Subcutaneous abdominal adipose tissue (tissue), 5 donors: ENCODE data around the gene LRRK1.

Experiments
- H3K27ac ChIP-seq: one replicate; pipeline ENCODE4 v1.7.0; 2013; ENCODE audit warnings: low read depth, mild to moderate bottlenecking, inconsistent platforms, low read length, moderate library complexity
- H3K27me3 ChIP-seq, 5 donors: one replicate each; pipeline ENCODE4 v1.7.0; 2013; ENCODE audit warnings: low read length in 5 of 5, inconsistent platforms in 1 of 5; ENCODE audit not compliant: control insufficient read depth in 5 of 5, insufficient read depth in 4 of 5
- H3K36me3 ChIP-seq, 5 donors: one replicate each; pipeline ENCODE4 v1.7.0; 2013; ENCODE audit warnings: low read length in 5 of 5; ENCODE audit not compliant: control insufficient read depth in 5 of 5, insufficient read depth in 5 of 5
- H3K4me1 ChIP-seq, 5 donors: one replicate each; pipeline ENCODE4 v1.7.0; 2013; ENCODE audit warnings: low read length in 5 of 5, mild to moderate bottlenecking in 3 of 5, moderate library complexity in 1 of 5; ENCODE audit not compliant: control insufficient read depth in 5 of 5, insufficient read depth in 5 of 5
- H3K4me3 ChIP-seq, 5 donors: one replicate each; pipeline ENCODE4 v1.7.0; 2013; ENCODE audit warnings: low read length in 5 of 5, low read depth in 1 of 5
- H3K9ac ChIP-seq, 5 donors: one replicate each; pipeline ENCODE4 v1.7.0; 2013; ENCODE audit warnings: low read length in 5 of 5, mild to moderate bottlenecking in 4 of 5, moderate library complexity in 3 of 5
- H3K9me3 ChIP-seq, 5 donors: one replicate each; pipeline ENCODE4 v1.7.0; 2013; ENCODE audit warnings: low read length in 5 of 5; ENCODE audit not compliant: control insufficient read depth in 5 of 5
- donor health status: healthy.
- donor health status: healthy.
- donor health status: healthy.
- donor health status: healthy.
- donor health status: healthy.

Gene LRRK1

GRCh38 chr15:100918690-100919480 lies at the start of gene LRRK1:
Gene LRRK1, plus strand, starts transcription at chr15:100919357. Its CDS starts 5,276 bp downstream, at chr15:100924633.
- Histone ChIP-seq H3K4me1 (peaks cover 0 to 45% (median 33%) of the 10 kb centered on the region in 5 donors), H3K9me3 (no peaks in the 10 kb centered on the region), H3K9ac (peak within 1 kb of the TSS in 4 of 5 donors; percentile 64 to 75 (median 71)), H3K27ac (peak within 1 kb of the TSS; percentile 29), H3K36me3 (peaks cover 0 to 9% (median 0%) of the 10 kb centered on the region in 5 donors), H3K4me3 (peak within 1 kb of the TSS; percentile 76 to 87 (median 85)), H3K27me3 (peaks cover 0 to 3% (median 0%) of the 10 kb centered on the region in 5 donors)

DNA sequence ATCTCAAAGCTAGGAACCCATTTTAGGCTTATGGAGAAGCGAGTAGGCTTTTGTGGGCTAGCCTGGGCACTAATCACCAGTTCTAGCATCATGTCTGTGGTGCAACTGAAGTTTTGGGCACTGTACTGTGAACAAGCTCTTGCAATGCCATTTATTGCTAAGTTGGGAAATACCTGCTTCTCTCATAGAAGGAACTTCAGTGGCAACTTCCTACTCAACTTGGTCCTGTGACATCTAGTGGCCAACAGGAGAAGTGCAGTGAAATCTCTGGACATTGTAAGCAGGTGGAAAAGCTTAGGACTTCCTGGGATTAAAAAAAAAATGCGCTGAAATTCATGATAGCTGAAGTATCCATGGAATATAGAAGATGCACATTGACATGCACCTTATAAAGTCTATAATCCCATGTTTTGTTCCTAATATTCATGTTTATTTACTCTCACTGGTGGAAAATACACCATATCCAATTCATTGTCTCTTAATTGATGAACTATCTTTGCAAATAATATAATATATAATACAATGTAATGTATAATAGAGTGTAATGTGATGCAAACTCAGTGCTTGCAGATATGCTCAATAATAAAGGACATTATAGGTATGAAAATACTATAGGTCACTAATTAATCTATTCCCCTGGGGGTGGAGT lies 46.0 kb upstream of the LRRK1 start:
- peaks cover 0 to 9% (median 0%) of the 10 kb centered on the region in 5 donors for H3K9me3 ChIP-seq
- H3K4me1 ChIP-seq, result no peaks in the 10 kb centered on the region
- H3K9ac ChIP-seq, result no peak overlapping the region
- H3K27me3 ChIP-seq, result peaks cover 0 to 5% (median 2%) of the 10 kb centered on the region in 5 donors
- H3K27ac ChIP-seq, result no peak overlapping the region
- H3K36me3 ChIP-seq, result no peaks in the 10 kb centered on the region
- H3K4me3 ChIP-seq, result no peak overlapping the region

- H3K27ac ChIP-seq, result no peak overlapping the region
- no peak overlapping the region for H3K4me3 ChIP-seq
- H3K36me3 ChIP-seq, result no peaks in the 10 kb centered on the region
- H3K4me1 ChIP-seq, result peaks cover 0 to 15% (median 6%) of the 10 kb centered on the region in 5 donors
- peaks cover 0 to 15% (median 9%) of the 10 kb centered on the region in 5 donors for H3K27me3 ChIP-seq
- no peaks in the 10 kb centered on the region for H3K9me3 ChIP-seq
- no peak overlapping the region for H3K9ac ChIP-seq
Observed at GRCh38 chr15:100875495-100875894, 43.7 kb upstream of the LRRK1 start.

GRCh38 chr15:100875976-100876375 lies 43.2 kb upstream of the LRRK1 start:
- no peak overlapping the region for H3K4me3 ChIP-seq
- H3K9me3 ChIP-seq, result no peaks in the 10 kb centered on the region
- no peaks in the 10 kb centered on the region for H3K36me3 ChIP-seq
- peaks cover 0 to 15% (median 7%) of the 10 kb centered on the region in 5 donors for H3K4me1 ChIP-seq
- peaks cover 0 to 20% (median 10%) of the 10 kb centered on the region in 5 donors for H3K27me3 ChIP-seq
- H3K27ac ChIP-seq, result no peak overlapping the region
- H3K9ac ChIP-seq, result no peak overlapping the region

DNA sequence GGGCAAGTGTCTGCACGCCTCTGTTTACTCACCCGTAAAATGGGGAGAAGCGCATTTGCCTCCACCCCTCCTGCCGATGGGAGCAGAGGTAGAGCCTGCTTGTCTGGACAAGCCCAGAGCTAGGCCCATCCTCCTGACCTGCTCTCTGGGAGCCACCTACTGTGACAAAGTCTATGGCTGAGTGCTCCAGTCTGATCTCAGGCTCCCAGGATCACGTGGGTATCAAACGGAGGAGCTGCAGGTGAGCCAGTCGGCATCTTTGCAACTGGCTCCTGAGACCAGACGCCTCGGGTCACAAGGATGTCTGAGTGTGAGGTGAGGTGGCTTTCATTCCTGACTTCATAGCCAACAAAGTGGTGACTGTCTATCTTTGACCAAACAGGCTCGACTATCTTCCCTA lies 41.6 kb upstream of the LRRK1 start:
- H3K9me3 ChIP-seq, result no peaks in the 10 kb centered on the region
- peaks cover 0 to 15% (median 7%) of the 10 kb centered on the region in 5 donors for H3K4me1 ChIP-seq
- no peaks in the 10 kb centered on the region for H3K36me3 ChIP-seq
- no peak overlapping the region for H3K9ac ChIP-seq
- H3K27ac ChIP-seq, result no peak overlapping the region
- H3K27me3 ChIP-seq, result peaks cover 0 to 29% (median 14%) of the 10 kb centered on the region in 5 donors
- no peak overlapping the region for H3K4me3 ChIP-seq

DNA sequence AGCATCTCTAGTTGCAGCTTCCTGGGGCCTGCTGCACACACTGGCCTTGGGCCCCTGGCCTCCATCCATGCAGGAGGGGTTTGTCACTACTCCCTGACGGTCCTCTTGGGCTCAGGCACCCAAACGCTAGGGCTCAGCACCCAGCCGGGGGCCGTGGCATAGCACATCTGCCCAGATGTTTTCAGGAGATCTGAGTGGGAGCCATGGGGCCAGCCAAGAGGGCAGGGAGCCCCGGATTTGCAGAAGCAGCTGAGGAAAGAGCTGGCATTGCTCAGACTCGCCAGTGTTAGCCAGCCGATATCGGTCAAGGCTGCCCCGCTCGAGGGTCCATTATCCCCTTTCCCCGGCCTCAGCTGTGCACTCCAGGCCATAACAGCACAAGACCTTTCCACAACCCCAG lies 41.0 kb upstream of the LRRK1 start:
- no peaks in the 10 kb centered on the region for H3K36me3 ChIP-seq
- H3K27ac ChIP-seq, result no peak overlapping the region
- no peaks in the 10 kb centered on the region for H3K9me3 ChIP-seq
- no peak overlapping the region for H3K9ac ChIP-seq
- H3K4me1 ChIP-seq, result peaks cover 0 to 15% (median 7%) of the 10 kb centered on the region in 5 donors
- no peak overlapping the region for H3K4me3 ChIP-seq
- peaks cover 0 to 29% (median 14%) of the 10 kb centered on the region in 5 donors for H3K27me3 ChIP-seq

- Histone ChIP-seq H3K27me3 (peaks cover 0 to 29% (median 14%) of the 10 kb centered on the region in 5 donors), H3K4me3 (peak overlapping the region in 4 of 5 donors; percentile 44 to 58 (median 51))
Observed at GRCh38 chr15:100878648-100879047, 40.5 kb upstream of the LRRK1 start.

DNA sequence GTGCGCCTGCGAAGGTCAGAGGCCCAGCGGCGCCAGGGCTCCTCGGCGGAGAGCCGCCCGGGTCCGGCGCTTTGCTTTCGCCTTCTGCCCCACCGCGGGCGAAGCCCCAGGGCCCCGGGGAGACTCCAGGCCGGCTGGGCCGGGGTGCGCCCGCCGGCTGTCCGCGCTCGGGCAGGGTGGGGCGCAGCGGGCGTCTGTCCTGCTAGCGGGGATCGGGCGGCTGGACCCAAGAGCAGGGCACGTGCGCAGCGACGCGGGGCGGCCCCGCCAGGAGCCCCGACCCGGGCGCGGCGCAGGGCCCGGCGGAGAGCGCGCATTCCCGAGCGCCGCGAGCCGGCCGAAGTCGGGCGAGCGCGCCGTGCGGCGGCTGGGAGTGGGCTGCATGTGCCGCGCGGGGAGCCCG lies 40.1 kb upstream of the LRRK1 start:
- Histone ChIP-seq H3K27ac (no peak overlapping the region), H3K4me1 (peaks cover 0 to 15% (median 7%) of the 10 kb centered on the region in 5 donors), H3K9me3 (no peaks in the 10 kb centered on the region), H3K9ac (peak overlapping the region in 1 of 5 donors; percentile 4), H3K4me3 (peak overlapping the region in 4 of 5 donors; percentile 44 to 61 (median 58)), H3K36me3 (no peaks in the 10 kb centered on the region), H3K27me3 (peaks cover 0 to 29% (median 14%) of the 10 kb centered on the region in 5 donors)

More at GRCh38 chr15:100878648-100879047, 40.5 kb upstream of the LRRK1 start:
- Histone ChIP-seq H3K9ac (peak overlapping the region in 1 of 5 donors; percentile 4), H3K27ac (no peak overlapping the region), H3K4me1 (peaks cover 0 to 15% (median 7%) of the 10 kb centered on the region in 5 donors), H3K9me3 (no peaks in the 10 kb centered on the region), H3K36me3 (no peaks in the 10 kb centered on the region)

- Histone ChIP-seq H3K36me3 (no peaks in the 10 kb centered on the region), H3K27ac (no peak within 1 kb of the TSS), H3K4me3 (peak within 1 kb of the TSS; percentile 40 to 68 (median 57)), H3K27me3 (peaks cover 0 to 29% (median 14%) of the 10 kb centered on the region in 5 donors), H3K9me3 (no peaks in the 10 kb centered on the region), H3K9ac (peak within 1 kb of the TSS in 2 of 5 donors; percentile 20 to 66), H3K4me1 (peaks cover 0 to 15% (median 7%) of the 10 kb centered on the region in 5 donors)
Observed at GRCh38 chr15:100879464-100880138, 39.6 kb upstream of the LRRK1 start, which contains the start of gene ALDH1A3. Gene ALDH1A3, plus strand, starts transcription at chr15:100879831. Its CDS starts 77 bp downstream, at chr15:100879908.
